HG03066 (cell line): ENCODE results near the gene HEMK1.
A peak's percentile ranks its signal among the peaks of the same experiment; 100 is the strongest.

Source experiments
- ATAC-seq: cut with Tn5 transposase; IDR thresholded peaks from one replicate; pipeline ENCODE4 v1.9.1; 2021; ENCODE audit warnings: low read depth; ENCODE audit not compliant: unreplicated experiment

The HEMK1 gene

GRCh38 chr3:50572801-50573371 lies 3.6 kb downstream of the HEMK1 start:
- ATAC-seq = no peak

DNA sequence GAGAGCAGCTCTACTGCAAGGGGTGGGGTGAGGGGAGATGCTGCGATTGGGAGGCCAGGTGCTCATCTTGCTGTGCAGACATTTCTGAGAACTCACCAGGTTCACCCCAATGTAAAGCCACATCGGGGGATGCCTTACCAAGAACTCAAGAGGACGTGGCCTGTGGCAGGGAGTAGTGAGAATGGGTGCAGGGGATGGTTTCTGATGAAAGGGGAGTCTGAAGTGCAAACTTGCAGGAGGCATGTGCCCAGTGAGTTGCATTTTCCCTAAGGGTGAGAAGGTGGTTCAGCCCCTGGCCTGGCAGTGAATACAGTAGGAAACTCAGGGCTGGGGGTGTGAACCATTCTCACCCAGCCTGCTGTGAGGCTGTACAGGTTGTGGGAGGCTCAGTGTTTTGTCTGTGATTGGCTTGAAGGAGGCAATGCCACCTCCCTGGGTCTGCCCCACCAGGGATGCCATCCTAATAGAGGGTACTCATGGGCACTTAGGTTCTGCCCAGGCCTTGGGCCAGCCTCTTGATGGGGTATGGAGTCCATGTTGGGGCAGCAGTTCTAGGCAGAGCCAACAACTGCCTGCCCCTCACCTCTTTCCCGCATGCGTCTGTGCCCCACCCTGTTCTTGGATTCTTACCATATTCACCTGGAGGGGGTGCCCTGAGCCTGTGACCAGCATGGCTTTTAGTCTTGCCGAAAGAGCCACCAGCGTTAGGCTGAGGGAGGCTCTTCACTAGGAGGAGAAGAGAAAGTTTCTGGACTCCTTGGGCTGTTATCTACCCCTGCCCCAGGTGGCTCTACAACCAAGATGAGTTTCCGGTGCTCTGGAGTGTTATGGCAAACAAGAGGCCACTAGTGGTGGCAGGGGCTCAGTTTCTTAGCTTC lies 4.5 kb downstream of the HEMK1 start:
- ATAC-seq = no peak

GRCh38 chr3:50574444-50574831 lies 5.1 kb downstream of the HEMK1 start:
- no peak for ATAC-seq

DNA sequence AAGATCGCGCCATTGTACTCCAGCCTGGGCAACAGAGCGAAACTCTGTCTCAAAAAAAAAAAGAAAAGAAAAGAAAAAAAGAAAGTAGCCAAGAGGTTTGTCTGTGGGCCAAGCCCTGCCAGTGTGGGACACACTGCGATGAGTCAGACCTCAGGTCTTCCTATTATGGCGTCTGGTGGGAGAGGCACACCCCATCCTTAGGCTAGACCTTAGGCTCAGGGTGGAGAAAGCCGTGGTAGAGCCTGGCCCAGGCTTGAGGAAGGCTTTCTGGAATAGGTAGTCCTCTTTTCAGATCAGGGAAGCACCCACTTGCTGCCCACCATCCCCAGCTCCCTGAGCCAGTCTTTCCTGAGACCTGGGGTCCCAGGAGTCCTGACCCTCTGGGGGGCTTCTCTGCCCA lies 6.0 kb downstream of the HEMK1 start:
- no peak for ATAC-seq

DNA sequence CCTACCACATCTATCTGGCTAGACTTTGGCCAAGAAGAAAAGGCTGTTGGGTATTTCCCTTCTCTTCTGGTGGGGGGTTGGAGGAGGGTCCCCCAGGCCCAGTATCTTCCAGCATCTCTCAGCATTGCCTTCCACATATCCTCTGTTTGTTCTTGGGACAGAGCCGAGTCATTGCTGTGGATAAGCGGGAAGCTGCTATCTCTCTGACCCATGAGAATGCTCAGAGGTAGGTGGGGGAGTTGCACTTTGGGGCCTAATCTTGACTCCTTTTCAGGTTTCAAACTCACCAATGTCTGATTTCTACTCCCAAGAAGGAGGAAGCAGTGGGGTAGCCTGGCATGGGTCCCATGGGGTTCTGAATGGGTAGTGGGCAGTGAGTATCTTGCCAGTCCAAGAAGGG lies 8.0 kb downstream of the HEMK1 start:
- ATAC-seq = no peak

DNA sequence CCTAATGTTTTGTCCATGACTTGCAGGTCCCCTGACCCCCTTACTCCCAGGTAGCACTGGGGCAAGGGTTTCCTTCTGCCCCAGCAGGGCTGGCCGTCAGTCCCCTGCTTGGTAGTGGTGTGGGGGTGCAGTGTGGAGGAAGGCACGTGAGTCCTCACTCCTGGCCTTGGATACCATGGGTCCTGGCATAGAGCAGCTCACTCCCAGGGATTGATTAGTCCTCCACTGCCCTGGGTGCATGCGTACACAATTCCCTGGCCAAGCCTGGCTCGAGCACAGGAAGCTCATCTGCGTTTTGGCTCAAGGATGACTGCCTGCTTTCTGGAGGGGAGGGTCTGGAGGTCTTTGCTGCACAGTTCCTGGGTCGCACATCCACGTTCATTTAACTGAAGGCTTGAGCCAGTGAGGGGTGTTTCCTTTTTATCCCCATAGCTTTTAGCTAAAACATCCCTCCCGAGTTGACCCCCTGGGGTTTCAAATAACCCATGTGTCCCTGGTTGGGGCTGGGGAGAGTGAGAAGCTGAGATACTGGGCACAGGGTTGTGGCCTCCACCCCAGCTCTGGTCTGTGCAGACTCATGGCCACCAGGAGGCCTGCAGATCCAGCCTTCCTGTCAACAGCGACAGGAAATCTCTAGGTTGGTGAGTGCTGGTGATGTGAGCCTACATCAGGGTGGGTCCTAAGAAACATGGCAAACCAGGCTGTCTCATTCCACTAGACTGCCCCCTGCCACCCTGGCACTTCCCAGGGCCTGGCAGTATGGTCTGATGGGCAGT lies 11.5 kb downstream of the HEMK1 start:
- no peak for ATAC-seq

DNA sequence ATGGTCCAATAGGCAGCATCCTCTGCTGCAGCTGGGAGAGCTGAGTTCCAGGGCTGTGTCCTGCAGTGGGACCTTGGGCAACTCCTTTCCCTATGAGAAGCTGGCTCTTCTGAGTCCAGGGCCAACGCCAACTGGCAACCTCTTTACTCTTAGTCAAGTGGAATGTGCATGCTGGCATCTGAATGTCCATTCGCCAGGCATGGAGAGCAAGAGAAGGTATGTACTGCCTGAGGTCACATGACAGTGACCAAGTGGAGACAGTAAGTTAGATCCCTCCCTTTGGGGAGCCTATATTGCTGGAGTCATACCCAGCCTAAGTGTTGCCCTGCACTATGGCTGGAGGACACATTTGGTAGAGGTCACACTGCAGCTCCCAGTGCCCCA lies 12.1 kb downstream of the HEMK1 start:
- no peak for ATAC-seq

GRCh38 chr3:50582083-50582482 lies 12.8 kb downstream of the HEMK1 start:
- ATAC-seq = no peak

DNA sequence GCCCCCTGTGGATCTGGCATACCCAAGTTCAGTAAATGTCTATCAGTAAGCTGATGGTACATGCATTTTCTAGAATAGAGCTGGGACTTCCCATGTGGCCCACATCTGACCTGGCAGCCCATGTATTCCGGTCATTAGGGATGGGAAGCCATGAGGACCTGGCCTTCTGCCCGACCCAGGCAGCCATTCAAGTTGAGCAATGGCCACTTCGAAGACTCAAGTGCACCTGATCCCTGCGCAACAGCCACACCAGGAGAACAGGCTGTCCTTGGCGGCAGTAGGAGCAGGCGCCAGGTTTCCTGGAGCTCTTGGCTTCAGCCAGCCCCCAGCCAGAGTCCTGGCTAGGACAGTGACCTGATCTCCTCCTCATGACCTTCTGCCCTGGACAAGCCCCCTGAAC lies 14.6 kb downstream of the HEMK1 start:
- ATAC-seq = no peak

DNA sequence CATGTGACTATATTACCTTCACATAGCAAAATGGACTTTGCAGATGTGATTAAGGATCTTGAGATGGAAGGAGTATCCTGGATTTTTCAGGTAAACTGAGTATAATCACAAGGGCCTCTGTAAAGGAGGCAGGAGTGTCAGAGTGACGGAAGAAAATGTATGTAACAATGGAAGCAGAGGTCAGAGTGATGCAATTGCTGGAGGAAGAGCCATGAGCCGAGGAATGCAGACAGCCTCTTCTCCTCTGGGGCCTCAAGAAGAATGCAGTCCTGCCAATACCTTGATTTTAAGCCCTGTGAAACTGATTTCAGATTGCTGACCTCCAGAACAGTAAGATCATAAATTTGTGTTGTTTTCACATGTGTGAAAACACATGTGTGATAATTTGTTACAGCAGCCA lies 15.1 kb downstream of the HEMK1 start:
- no peak for ATAC-seq

DNA sequence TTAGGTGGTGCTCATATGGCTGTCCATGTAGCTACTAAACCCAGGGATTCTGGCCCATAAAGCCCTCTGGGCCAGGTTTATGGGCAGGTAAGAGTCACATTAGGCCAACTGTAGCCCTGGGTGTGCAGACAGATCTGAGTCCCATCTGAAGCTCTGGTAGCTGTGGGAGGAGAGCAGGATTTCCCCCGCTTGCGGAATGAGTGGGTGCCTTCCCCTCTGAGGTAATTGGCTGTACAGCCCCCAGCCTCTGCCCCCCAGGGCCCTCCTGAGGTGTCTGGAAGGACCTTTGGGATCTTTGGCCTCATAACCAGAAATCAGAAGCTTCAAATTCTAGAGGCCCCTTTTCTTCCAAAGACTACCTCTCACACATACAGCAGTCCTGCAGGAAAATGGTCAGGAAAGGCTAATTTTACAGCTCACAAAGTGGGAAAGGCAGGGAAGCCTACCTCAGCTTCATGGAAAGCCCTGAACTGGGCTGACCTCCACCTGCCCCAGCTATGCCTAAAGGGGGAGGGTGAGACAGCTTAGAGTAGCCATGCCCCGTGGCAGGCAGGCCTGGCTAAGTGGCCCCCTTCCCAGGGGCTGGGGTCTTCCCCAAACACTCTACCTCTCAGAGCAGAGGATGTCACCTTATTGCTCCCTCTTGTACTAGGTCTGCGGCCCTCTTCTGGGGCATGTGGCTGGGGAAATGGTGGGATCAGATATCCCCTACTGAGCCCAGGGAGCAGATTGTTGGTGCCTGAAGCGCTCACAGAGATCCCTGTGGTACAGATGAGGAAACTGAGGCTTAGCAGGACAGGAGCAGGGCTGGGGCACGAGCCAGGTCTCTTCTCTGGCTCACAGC lies 16.8 kb downstream of the HEMK1 start:
- no peak for ATAC-seq

DNA sequence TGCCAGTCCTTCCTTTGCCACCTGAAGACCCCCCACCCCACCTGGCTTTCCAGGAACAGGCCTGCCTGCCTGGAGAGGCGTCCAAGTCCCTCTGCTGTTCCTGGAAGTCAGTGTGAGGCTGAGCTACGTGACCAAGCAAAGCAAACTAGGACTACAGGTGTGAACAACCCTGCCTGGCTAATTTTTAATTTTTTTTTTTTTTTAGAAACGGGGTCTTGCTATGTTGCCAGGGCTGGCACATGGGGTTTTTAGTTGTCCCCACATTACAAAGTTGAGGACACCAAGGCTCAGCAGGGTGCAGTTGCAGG lies 17.4 kb downstream of the HEMK1 start:
- no peak for ATAC-seq

- ATAC-seq = no peak
Observed at GRCh38 chr3:50587373-50587772, 18.1 kb downstream of the HEMK1 start.

- ATAC-seq = no peak
Observed at GRCh38 chr3:50587806-50588758, 18.8 kb downstream of the HEMK1 start.

GRCh38 chr3:50588759-50589433 lies 19.6 kb downstream of the HEMK1 start:
- ATAC-seq = no peak

DNA sequence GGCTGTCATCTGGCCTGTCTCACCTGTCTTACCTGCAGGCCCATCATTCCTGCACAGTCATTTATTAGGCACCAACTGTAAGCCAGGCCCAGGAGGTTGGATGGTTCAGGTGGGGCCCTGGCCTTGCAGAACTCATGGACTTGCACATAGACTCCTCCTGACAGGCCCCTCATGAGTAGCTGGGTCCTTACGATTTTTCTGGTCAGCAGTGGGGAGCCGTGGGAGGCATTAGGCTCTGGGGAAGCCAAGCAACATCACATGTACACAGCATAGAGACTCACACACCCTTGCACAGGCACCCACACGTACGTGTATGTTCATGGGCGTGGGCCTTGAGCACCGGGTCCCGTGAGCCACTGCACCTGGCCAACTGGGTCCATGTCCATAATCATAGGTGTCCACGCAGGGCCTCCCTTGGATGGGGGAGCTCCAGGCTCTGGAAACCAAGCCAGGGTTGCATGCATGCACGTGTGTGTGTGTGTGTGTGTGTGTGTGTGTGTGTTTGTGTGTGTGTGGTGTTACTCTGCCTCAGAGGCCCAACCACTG lies 21.9 kb downstream of the HEMK1 start:
- peak; percentile 4 for ATAC-seq

DNA sequence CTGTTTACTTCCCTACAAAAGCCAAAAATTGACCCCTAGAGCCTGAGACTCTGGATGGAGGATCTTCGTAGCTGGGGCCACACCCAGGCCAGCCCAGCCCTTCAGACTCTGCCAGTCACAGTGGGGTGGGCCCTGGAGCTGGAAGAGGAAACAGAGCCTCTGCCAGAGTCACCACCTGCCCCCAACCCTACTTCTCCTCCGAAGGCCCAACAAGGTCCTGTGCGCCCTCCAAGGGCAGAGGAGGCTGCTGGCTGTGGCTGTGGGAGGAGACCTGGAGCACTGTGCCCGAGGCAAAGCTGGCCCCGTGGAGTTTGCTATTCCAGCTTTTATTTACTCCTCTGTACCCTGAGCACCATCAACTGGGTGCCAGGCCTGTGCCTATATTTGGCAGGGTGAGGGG lies 23.2 kb downstream of the HEMK1 start:
- ATAC-seq = no peak

- ATAC-seq = no peak
Observed at GRCh38 chr3:50594253-50594785, 25.0 kb downstream of the HEMK1 start.
